ENCODE data around the gene SRSF5.

GRCh38 chr14:69798339-69798735 is 31.4 kb downstream of the SRSF5 start:
- TF ChIP-seq, protein P1, sequence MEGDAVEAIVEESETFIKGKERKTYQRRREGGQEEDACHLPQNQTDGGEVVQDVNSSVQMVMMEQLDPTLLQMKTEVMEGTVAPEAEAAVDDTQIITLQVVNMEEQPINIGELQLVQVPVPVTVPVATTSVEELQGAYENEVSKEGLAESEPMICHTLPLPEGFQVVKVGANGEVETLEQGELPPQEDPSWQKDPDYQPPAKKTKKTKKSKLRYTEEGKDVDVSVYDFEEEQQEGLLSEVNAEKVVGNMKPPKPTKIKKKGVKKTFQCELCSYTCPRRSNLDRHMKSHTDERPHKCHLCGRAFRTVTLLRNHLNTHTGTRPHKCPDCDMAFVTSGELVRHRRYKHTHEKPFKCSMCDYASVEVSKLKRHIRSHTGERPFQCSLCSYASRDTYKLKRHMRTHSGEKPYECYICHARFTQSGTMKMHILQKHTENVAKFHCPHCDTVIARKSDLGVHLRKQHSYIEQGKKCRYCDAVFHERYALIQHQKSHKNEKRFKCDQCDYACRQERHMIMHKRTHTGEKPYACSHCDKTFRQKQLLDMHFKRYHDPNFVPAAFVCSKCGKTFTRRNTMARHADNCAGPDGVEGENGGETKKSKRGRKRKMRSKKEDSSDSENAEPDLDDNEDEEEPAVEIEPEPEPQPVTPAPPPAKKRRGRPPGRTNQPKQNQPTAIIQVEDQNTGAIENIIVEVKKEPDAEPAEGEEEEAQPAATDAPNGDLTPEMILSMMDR (IDR thresholded peaks at IDR 0.05), result no peak
- TF ChIP-seq EZH2 (IDR thresholded peaks at IDR 0.05; ENCODE audit: borderline replicate concordance, insufficient read depth, low read depth, low read length, poor library complexity, severe bottlenecking), result no peak
